PC-9 (cell line): ENCODE measurements around the gene TMCC2. TPM values are rescaled to one million over a fixed set of nuclear protein-coding genes. Genes with fewer than 3 reads are reported as not detected.

Experiments used
- BruUV-seq: library from RNA; stranded (reverse); fragments of 400-500 nt; replicated peaks from 2 replicates; lab custom pipeline; 2021; lab: Mats Ljungman, UMichigan
- CTCF ChIA-PET: fragments of 300-600 bp; sonication (Branson Sonifier 250); formaldehyde crosslinking; loops from one replicate; lab custom pipeline; 2022; ENCODE audit warnings: antibody characterized with exemption; lab: Charles Lee
- POLR2A ChIA-PET: fragments of 300-600 bp; sonication (Branson Sonifier 250); formaldehyde crosslinking; loops from one replicate; lab custom pipeline; 2022; ENCODE audit warnings: antibody characterized with exemption; ENCODE audit not compliant: unreplicated experiment; lab: Charles Lee
- DNase-seq, 2 experiments: peaks; one replicate each; pipeline versions ENCODE4 v3.0.0 to v3.0.0-alpha.2; 2015 to 2022; ENCODE audit warnings: mixed read lengths in 1 of 2
- H2AFZ ChIP-seq: fragments of 200-600 bp; sonication (generic); 2 replicates; pipeline ENCODE4 v1.8.1; 2017; ENCODE audit warnings: antibody characterized with exemption
- H3F3A ChIP-seq: fragments of 200-600 bp; sonication (generic); 2 replicates; pipeline ENCODE4 v1.8.1; 2017; ENCODE audit warnings: antibody characterized with exemption, mild to moderate bottlenecking, low read depth; ENCODE audit not compliant: insufficient read depth
- H3K27ac ChIP-seq: fragments of 200-600 bp; sonication (generic); 2 replicates; pipeline ENCODE4 v1.6.1; 2016; ENCODE audit warnings: mixed run types
- H3K27me3 ChIP-seq: fragments of 200-600 bp; sonication (generic); 2 replicates; pipeline ENCODE4 v1.6.1; 2016; ENCODE audit warnings: low read depth, mixed run types; ENCODE audit not compliant: insufficient read depth
- H3K36me3 ChIP-seq: fragments of 200-600 bp; sonication (generic); 2 replicates; pipeline ENCODE4 v1.6.1; 2016; ENCODE audit warnings: low read depth, mixed run types
- H3K4me1 ChIP-seq: fragments of 200-600 bp; sonication (generic); replicated peaks from 2 replicates; pipeline ENCODE4 v1.6.1; 2016; ENCODE audit warnings: mixed run types; ENCODE audit not compliant: insufficient read depth
- H3K4me2 ChIP-seq: fragments of 200-600 bp; sonication (generic); 2 replicates; pipeline ENCODE4 v1.6.1; 2017; ENCODE audit warnings: mixed run types
- H3K4me3 ChIP-seq: fragments of 200-600 bp; sonication (generic); 2 replicates; pipeline ENCODE4 v1.6.1; 2016; ENCODE audit warnings: mixed run types
- H3K79me2 ChIP-seq: fragments of 200-600 bp; sonication (generic); 2 replicates; pipeline ENCODE4 v1.6.1; 2017; ENCODE audit warnings: low read depth, mixed run types
- H3K9me2 ChIP-seq: fragments of 200-600 bp; sonication (generic); 2 replicates; pipeline ENCODE4 v1.8.1; 2017; ENCODE audit warnings: mild to moderate bottlenecking; ENCODE audit not compliant: insufficient read depth
- H3K9me3 ChIP-seq: fragments of 200-600 bp; sonication (generic); 2 replicates; pipeline ENCODE4 v1.8.1; 2016; ENCODE audit warnings: low read depth; ENCODE audit not compliant: insufficient read depth
- H4K20me1 ChIP-seq: fragments of 200-600 bp; sonication (generic); 2 replicates; pipeline ENCODE4 v1.8.1; 2017; ENCODE audit not compliant: insufficient read depth
- CTCF ChIP-seq: fragments of 200-600 bp; sonication (generic); conservative IDR thresholded peaks from 2 replicates; pipeline ENCODE4 v1.6.1; 2017; ENCODE audit warnings: mixed run types, antibody characterized with exemption, mild to moderate bottlenecking, moderate library complexity
- EZH2 ChIP-seq: fragments of 200-600 bp; sonication (generic); IDR thresholded peaks from 2 replicates; pipeline ENCODE4 v1.8.0; 2017; ENCODE audit warnings: antibody characterized with exemption, low read depth
- intact Hi-C: fragments of 100-400 bp; cut with micrococcal nuclease; formaldehyde crosslinking; loops from one replicate; pipeline ENCODE4 v1.10.0; 2022; ENCODE audit not compliant: unreplicated experiment
- total RNA-seq: library from RNA; stranded (reverse); gene quantifications from 2 replicates; pipeline ENCODE4 v1.2.3, GENCODE V29; 2021

Gene TMCC2
- total RNA-seq, 1 experiment from 2014 or later = 0.79 TPM

- Histone ChIP-seq H3K79me2 (no peaks in the 10 kb centered on the region), H3K27ac (no peak overlapping the region), H3K9me3 (no peaks in the 10 kb centered on the region), H3K36me3 (no peaks in the 10 kb centered on the region), H4K20me1 (no peaks in the 10 kb centered on the region), H3K4me2 (no peak overlapping the region), H3K4me3 (no peak overlapping the region), H3K27me3 (no peaks in the 10 kb centered on the region), H3F3A (peaks cover 3% of the 10 kb centered on the region; the same call in 1 of the 2 replicates), H3K4me1 (peaks cover 4% of the 10 kb centered on the region), H2AFZ (no peak overlapping the region), H3K9me2 (no peaks in the 10 kb centered on the region)
- TF ChIP-seq CTCF = no peak
- POLR2A ChIA-PET = no interaction called here
- BruUV-seq = no TSS peak
- DNase-seq = no peak
- intact Hi-C loops = no loop called here
- CTCF ChIA-PET = no interaction called here
Observed at GRCh38 chr1:205306929-205307566, 79.3 kb downstream of the TMCC2 start.

- Histone ChIP-seq H3K4me2 (no peak overlapping the region), H3K79me2 (no peaks in the 10 kb centered on the region; the same call in 1 of the 2 replicates), H3K27ac (no peak overlapping the region), H2AFZ (no peak overlapping the region), H3K36me3 (no peaks in the 10 kb centered on the region), H3K9me3 (no peaks in the 10 kb centered on the region), H3F3A (no peaks in the 10 kb centered on the region), H3K9me2 (no peaks in the 10 kb centered on the region), H3K27me3 (no peaks in the 10 kb centered on the region), H4K20me1 (no peaks in the 10 kb centered on the region), H3K4me3 (no peak overlapping the region), H3K4me1 (no peaks in the 10 kb centered on the region)
- DNase-seq = no peak
- POLR2A ChIA-PET = no interaction called here
- TF ChIP-seq EZH2 = no peak
- TF ChIP-seq CTCF = no peak
- CTCF ChIA-PET = no interaction called here
- BruUV-seq = no TSS peak
- intact Hi-C loops = no loop called here
Observed at GRCh38 chr1:205309741-205310140, 82.0 kb downstream of the TMCC2 start.

- ChIA-PET POLR2A (no interaction called here), CTCF (interaction anchor here (0.5 kb wide), 1 partner anchor 15 kb away, joined by 4 read pairs; no protein-coding TSS in a partner anchor)
- H2AFZ ChIP-seq = no peak overlapping the region
- BruUV-seq = no TSS peak
- no peak overlapping the region for H3K4me3 ChIP-seq
- no peaks in the 10 kb centered on the region for H4K20me1 ChIP-seq
- no peak overlapping the region for H3K4me2 ChIP-seq
- intact Hi-C loops = no loop called here
- H3K79me2 ChIP-seq = peaks cover 11% of the 10 kb centered on the region
- no peaks in the 10 kb centered on the region for H3K36me3 ChIP-seq
- no peaks in the 10 kb centered on the region for H3K9me2 ChIP-seq
- H3K4me1 ChIP-seq = 0 out of 2 replicates have a peak, but pooled peaks cover 3% of the 10 kb centered on the region
- no peaks in the 10 kb centered on the region for H3K27me3 ChIP-seq
- H3F3A ChIP-seq = no peaks in the 10 kb centered on the region
- H3K27ac ChIP-seq = no peak overlapping the region
- TF ChIP-seq CTCF (no peak), EZH2 (no peak)
- DNase-seq = no peak
- no peaks in the 10 kb centered on the region for H3K9me3 ChIP-seq
Observed at GRCh38 chr1:205310976-205311704, 83.4 kb downstream of the TMCC2 start.
